ENCODE data around the gene CADM1.

Gene CADM1

GRCh38 chr11:115504276-115505158 is at the start of gene CADM1:
Gene CADM1, minus strand, starts transcription at chr11:115504415.
- no peak for FAIRE-seq

- FAIRE-seq: no peak
Observed at GRCh38 chr11:115552773-115553438, 48.7 kb upstream of the CADM1 start.

- no peak for FAIRE-seq
Observed at GRCh38 chr11:115552151-115552772, 48.0 kb upstream of the CADM1 start.

GRCh38 chr11:115550291-115551059 is 46.3 kb upstream of the CADM1 start:
- FAIRE-seq: no peak

GRCh38 chr11:115548878-115549528 is 44.8 kb upstream of the CADM1 start:
- no peak for FAIRE-seq

- FAIRE-seq: no peak
Observed at GRCh38 chr11:115545581-115546210, 41.5 kb upstream of the CADM1 start.

GRCh38 chr11:115544422-115544948 is 40.3 kb upstream of the CADM1 start:
- no peak for FAIRE-seq

GRCh38 chr11:115541518-115541917 is 37.3 kb upstream of the CADM1 start:
- no peak for FAIRE-seq

- no peak for FAIRE-seq
Observed at GRCh38 chr11:115539844-115540243, 35.6 kb upstream of the CADM1 start.

GRCh38 chr11:115535781-115536180 is 31.6 kb upstream of the CADM1 start:
- no peak for FAIRE-seq

- no peak for FAIRE-seq
Observed at GRCh38 chr11:115530752-115531151, 26.5 kb upstream of the CADM1 start.

GRCh38 chr11:115528225-115528624 is 24.0 kb upstream of the CADM1 start:
- FAIRE-seq: no peak

- no peak for FAIRE-seq
Observed at GRCh38 chr11:115527534-115528125, 23.4 kb upstream of the CADM1 start.

- FAIRE-seq: no peak
Observed at GRCh38 chr11:115525531-115526006, 21.4 kb upstream of the CADM1 start.

- no peak for FAIRE-seq
Observed at GRCh38 chr11:115524572-115524971, 20.4 kb upstream of the CADM1 start.

GRCh38 chr11:115523727-115524399 is 19.6 kb upstream of the CADM1 start:
- FAIRE-seq: no peak

GRCh38 chr11:115522302-115522701 is 18.1 kb upstream of the CADM1 start:
- FAIRE-seq: no peak

- no peak for FAIRE-seq
Observed at GRCh38 chr11:115521825-115522224, 17.6 kb upstream of the CADM1 start.

GRCh38 chr11:115518983-115519628 is 14.9 kb upstream of the CADM1 start:
- FAIRE-seq: no peak

Measured in A204.1 (cell line).